Measurements from ENCODE around the gene DUS2. TPM values are rescaled to one million over a fixed set of nuclear protein-coding genes. Genes with fewer than 3 reads are reported as not detected.

DUS2 gene
- total RNA-seq, 4 donors from 2014 or later, result 10.0 to 14.1 (median 12.9) TPM

Small RNAs within 50 kb of the gene (small RNA-seq; reads per million reads assigned to genes)
- not detected for gene RF00019
- gene RNU6-359P, result not detected

Other genes starting within 250 kb of the DUS2 start
- 10 to 100 TPM in 2 of 4 donors, 1 to 10 TPM in 2; 9.2 to 13.0 (median 11.0) TPM for gene RANBP10, start 216.7 kb upstream of the DUS2 start, total RNA-seq
- gene TSNAXIP1, start 216.4 kb upstream of the DUS2 start, total RNA-seq, result 1 to 10 TPM in 2 of 4 donors, under 1 TPM in 2; 0.34 to 3.2 (median 0.93) TPM
- gene THAP11, start 181.0 kb upstream of the DUS2 start, total RNA-seq, result 10 to 100 TPM; 53.5 to 79.0 (median 67.8) TPM
- 100 to 1,000 TPM in 1 of 4 donors, 10 to 100 TPM in 3; 31.6 to 153 (median 58.4) TPM for gene NUTF2, start 176.4 kb upstream of the DUS2 start, total RNA-seq
- gene CENPT, start 175.6 kb upstream of the DUS2 start, total RNA-seq, result 10 to 100 TPM; 15.7 to 43.8 (median 26.2) TPM
- gene EDC4, start 150.2 kb upstream of the DUS2 start, total RNA-seq, result 10 to 100 TPM; 31.4 to 68.2 (median 41.2) TPM
- 1 to 10 TPM in 1 of 4 donors, not detected in 3; 2.0 TPM for gene NRN1L, start 138.4 kb upstream of the DUS2 start, total RNA-seq
- 10 to 100 TPM; 20.3 to 35.7 (median 28.8) TPM for gene PSKH1, start 130.0 kb upstream of the DUS2 start, total RNA-seq
- gene CTRL, start 91.4 kb upstream of the DUS2 start, total RNA-seq, result under 1 TPM in 2 of 4 donors, not detected in 2; 0.34 to 0.94 TPM
- 10 to 100 TPM; 22.9 to 39.7 (median 32.5) TPM for gene PSMB10, start 86.4 kb upstream of the DUS2 start, total RNA-seq
- 10 to 100 TPM in 3 of 4 donors, 1 to 10 TPM in 1; 9.9 to 16.4 (median 13.4) TPM for gene LCAT, start 79.2 kb upstream of the DUS2 start, total RNA-seq
- 10 to 100 TPM; 47.0 to 65.1 (median 51.7) TPM for gene SLC12A4, start 54.6 kb upstream of the DUS2 start, total RNA-seq
- gene DPEP3, start 42.8 kb upstream of the DUS2 start, total RNA-seq, result under 1 TPM in 2 of 4 donors, not detected in 2; 0.11 to 0.40 TPM
- gene DPEP2, start 23.8 kb upstream of the DUS2 start, total RNA-seq, result 1 to 10 TPM in 3 of 4 donors, under 1 TPM in 1; 0.22 to 2.5 (median 2.1) TPM
- gene DPEP2NB, start 7.4 kb upstream of the DUS2 start, total RNA-seq, result not detected
- gene DDX28, start 52 bp upstream of the DUS2 start, total RNA-seq, result 10 to 100 TPM in 1 of 4 donors, 1 to 10 TPM in 3; 4.2 to 10.0 (median 6.6) TPM
- 100 to 1,000 TPM in 1 of 4 donors, 10 to 100 TPM in 3; 67.7 to 107 (median 71.7) TPM for gene NFATC3, start 62.1 kb downstream of the DUS2 start, total RNA-seq
- gene ESRP2, start 212.8 kb downstream of the DUS2 start, total RNA-seq, result 10 to 100 TPM; 42.9 to 86.9 (median 50.5) TPM
- 10 to 100 TPM; 20.8 to 40.3 (median 38.4) TPM for gene PLA2G15, start 222.1 kb downstream of the DUS2 start, total RNA-seq
- gene SLC7A6, start 241.2 kb downstream of the DUS2 start, total RNA-seq, result 100 to 1,000 TPM in 1 of 4 donors, 10 to 100 TPM in 3; 73.1 to 116 (median 85.7) TPM